ENCODE measurements around the gene CCDC152. TPM values are rescaled to one million over a fixed set of nuclear protein-coding genes. Genes with fewer than 3 reads are reported as not detected.

CCDC152 gene
- total and polyA plus RNA-seq, 2 of the 13 experiments (the other 11 are each of a cell fraction or from before 2014, with no cell fraction given), result 0.20 to 0.36 TPM

GRCh38 chr5:42767491-42768105 lies 11.0 kb downstream of the CCDC152 start (continued):
- TF ChIP-seq, protein P1, sequence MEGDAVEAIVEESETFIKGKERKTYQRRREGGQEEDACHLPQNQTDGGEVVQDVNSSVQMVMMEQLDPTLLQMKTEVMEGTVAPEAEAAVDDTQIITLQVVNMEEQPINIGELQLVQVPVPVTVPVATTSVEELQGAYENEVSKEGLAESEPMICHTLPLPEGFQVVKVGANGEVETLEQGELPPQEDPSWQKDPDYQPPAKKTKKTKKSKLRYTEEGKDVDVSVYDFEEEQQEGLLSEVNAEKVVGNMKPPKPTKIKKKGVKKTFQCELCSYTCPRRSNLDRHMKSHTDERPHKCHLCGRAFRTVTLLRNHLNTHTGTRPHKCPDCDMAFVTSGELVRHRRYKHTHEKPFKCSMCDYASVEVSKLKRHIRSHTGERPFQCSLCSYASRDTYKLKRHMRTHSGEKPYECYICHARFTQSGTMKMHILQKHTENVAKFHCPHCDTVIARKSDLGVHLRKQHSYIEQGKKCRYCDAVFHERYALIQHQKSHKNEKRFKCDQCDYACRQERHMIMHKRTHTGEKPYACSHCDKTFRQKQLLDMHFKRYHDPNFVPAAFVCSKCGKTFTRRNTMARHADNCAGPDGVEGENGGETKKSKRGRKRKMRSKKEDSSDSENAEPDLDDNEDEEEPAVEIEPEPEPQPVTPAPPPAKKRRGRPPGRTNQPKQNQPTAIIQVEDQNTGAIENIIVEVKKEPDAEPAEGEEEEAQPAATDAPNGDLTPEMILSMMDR (CRISPR knock-in tag; IDR thresholded peaks at IDR 0.05), result peak; percentile 64
- TF ChIP-seq NBN (conservative IDR thresholded peaks at IDR 0.05) (no peak), ELF4 (CRISPR knock-in tag; IDR thresholded peaks at IDR 0.05; ENCODE audit: borderline replicate concordance) (0 out of 2 replicates have a peak, but pooled peaks have one; percentile 23), ZBTB44 (CRISPR knock-in tag; IDR thresholded peaks at IDR 0.05) (no peak)

- DNase-seq (ENCODE audit: low spot score) (no peak), ATAC-seq (peak; percentile 39; the same call in 1 of the 3 replicates), FAIRE-seq (no peak)
- in situ Hi-C loops (cut with HindIII; ENCODE audit: extremely low pct_ligation_motif_present, low pct_unique_long_range_greater_than_20kb), result loop anchor here (25.0 kb wide), 1 partner anchor 906 kb away; the partner anchor contains the start of gene OXCT1
- ChIA-PET CTCF (ENCODE audit: low intra/inter-chr PET ratio, low total read pairs) (interaction anchor here (1.3 to 1.6 kb wide), 3 partner anchors 121 to 911 kb away, joined by 4 to 10 read pairs (median 7); no protein-coding TSS in a partner anchor), POLR2A (no interaction called here)
- no peak overlapping the region for H3K27ac ChIP-seq (ENCODE audit: extremely low read length, insufficient read depth, low read length)
- H2AFZ ChIP-seq (ENCODE audit: low read length), result no peak overlapping the region
- intact Hi-C loops (cut with micrococcal nuclease; ENCODE audit: unreplicated experiment), result loop anchor here (5.0 to 10.0 kb wide), 3 partner anchors 253 to 711 kb away; no protein-coding TSS in a partner anchor
- H3K9ac ChIP-seq (ENCODE audit: insufficient read depth, low read depth, low read length), result no peak overlapping the region
- H3K79me2 ChIP-seq (ENCODE audit: insufficient read depth, low read length), result no peaks in the 10 kb centered on the region
- no peaks in the 10 kb centered on the region for H3K9me3 ChIP-seq (ENCODE audit: low read length)
- no peak overlapping the region for H3K4me2 ChIP-seq (ENCODE audit: low read depth, low read length)
- no TSS peak for BruUV-seq (replicated peaks)
- WGBS (ENCODE audit: low lambda C conversion rate), result 0% methylated on average over 1 of the region's 1 CpG
- H3K4me3 ChIP-seq (replicated peaks in 1 of 3; ENCODE audit: insufficient read depth in 1 of 3, low read depth in 2 of 3, low read length in 3 of 3), result no peak overlapping the region
- peaks cover 8% of the 10 kb centered on the region for H3K4me1 ChIP-seq (ENCODE audit: insufficient read depth, low read length)
- H3K27me3 ChIP-seq (ENCODE audit: control insufficient read depth in 1 of 2, insufficient read depth in 2 of 2, low read length in 2 of 2), result 0 out of 5 replicates have a peak, but pooled peaks cover 0 to 9% of the 10 kb centered on the region in 2 experiments
- no peaks in the 10 kb centered on the region for H3K36me3 ChIP-seq (replicated peaks in 1 of 2; ENCODE audit: control insufficient read depth in 1 of 2, insufficient read depth in 2 of 2, low read length in 2 of 2)
- no peaks in the 10 kb centered on the region for H4K20me1 ChIP-seq (ENCODE audit: insufficient read depth, low read length)
- TF ChIP-seq, protein P1 (CRISPR knock-in tag; IDR thresholded peaks at IDR 0.05), result no peak
- TF ChIP-seq, protein P2, sequence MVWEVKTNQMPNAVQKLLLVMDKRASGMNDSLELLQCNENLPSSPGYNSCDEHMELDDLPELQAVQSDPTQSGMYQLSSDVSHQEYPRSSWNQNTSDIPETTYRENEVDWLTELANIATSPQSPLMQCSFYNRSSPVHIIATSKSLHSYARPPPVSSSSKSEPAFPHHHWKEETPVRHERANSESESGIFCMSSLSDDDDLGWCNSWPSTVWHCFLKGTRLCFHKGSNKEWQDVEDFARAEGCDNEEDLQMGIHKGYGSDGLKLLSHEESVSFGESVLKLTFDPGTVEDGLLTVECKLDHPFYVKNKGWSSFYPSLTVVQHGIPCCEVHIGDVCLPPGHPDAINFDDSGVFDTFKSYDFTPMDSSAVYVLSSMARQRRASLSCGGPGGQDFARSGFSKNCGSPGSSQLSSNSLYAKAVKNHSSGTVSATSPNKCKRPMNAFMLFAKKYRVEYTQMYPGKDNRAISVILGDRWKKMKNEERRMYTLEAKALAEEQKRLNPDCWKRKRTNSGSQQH (CRISPR knock-in tag; IDR thresholded peaks at IDR 0.05; ENCODE audit: low read depth), result no peak
- no peak for TF ChIP-seq ZNF136 (CRISPR knock-in tag; IDR thresholded peaks at IDR 0.05; ENCODE audit: low read depth)
- no peak for TF ChIP-seq REPIN1 (CRISPR knock-in tag; IDR thresholded peaks at IDR 0.05; ENCODE audit: borderline replicate concordance, low read depth)
- TF ChIP-seq REST (IDR thresholded peaks at IDR 0.05; ENCODE audit: borderline replicate concordance in 1 of 2, low read depth in 1 of 2, low read length in 2 of 2), result no peak
- TF ChIP-seq ZNF878 (CRISPR knock-in tag; IDR thresholded peaks at IDR 0.05), result no peak
- no peak for TF ChIP-seq ELF3 (CRISPR knock-in tag; IDR thresholded peaks at IDR 0.05)
These were observed 11.5 kb downstream of the CCDC152 start for GRCh38 chr5:42768106-42768504.

Measured in HepG2 (cell line).